Psoas muscle (tissue), 7 donors: ENCODE measurements around the gene SCML2. TPM values are rescaled to one million over a fixed set of nuclear protein-coding genes. Genes with fewer than 3 reads are reported as not detected.

Experiments used
- polyA plus RNA-seq, 3 donors: library from polyadenylated mRNA; stranded (reverse); fragments of 200-250 nt; gene quantifications; one replicate each; pipeline ENCODE4 v1.2.3, GENCODE V29; 2013
- total RNA-seq, 4 donors: library from RNA; stranded (reverse); fragmentation: NEBNext Ultra II Directional in 2 of 4; extraction: Animal tissue kit (Norgen Biotek cat#: 25700) in 2 of 4; gene quantifications; one replicate each; pipeline versions ENCODE4 v1.2.1 to v1.2.4, GENCODE V29; 2021 to 2023
- donor health status: healthy with polysubstance abuse.
- donor health status: DM: no; HTN: no; CAD: no; lungs with moderate emphysema.
- donor health status: Bipolar disorder and iron deficiency.
- donor health status: healthy.
- donor health status: DM: no; HTN: no; CAD: no.
- donor health status: DM: no; HTN: no; CAD: no.
- donor health status: DM: yes; HTN: yes; CAD: no.

Gene SCML2
- total and polyA plus RNA-seq, 7 donors: 1.1 to 3.0 (median 1.6) TPM

Other genes with a start within 250 kb of the SCML2 start
- under 1 TPM in 2 of 4 donors, not detected in 2; 0.06 to 0.30 TPM for gene BEND2, start 133.8 kb downstream of the SCML2 start, total RNA-seq
- gene BEND2, start 133.8 kb downstream of the SCML2 start, polyA plus RNA-seq: under 1 TPM in 2 of 3 donors, not detected in 1; 0.03 to 0.04 TPM
- 1 to 10 TPM; 1.6 to 3.8 (median 2.9) TPM for gene CDKL5, start 70.9 kb upstream of the SCML2 start, total RNA-seq
- gene CDKL5, start 70.9 kb upstream of the SCML2 start, polyA plus RNA-seq: 1 to 10 TPM in 1 of 3 donors, under 1 TPM in 2; 0.42 to 1.2 (median 0.48) TPM